CD4-positive, alpha-beta T cell treated with Interleukin-15 for 4 hours (primary cell): ENCODE data around the gene PLAC1.

Experiments
- DNase-seq: peaks from one replicate; pipeline ENCODE4 v3.0.0-alpha.2; 2020; ENCODE audit warnings: low spot score

The PLAC1 gene

DNA sequence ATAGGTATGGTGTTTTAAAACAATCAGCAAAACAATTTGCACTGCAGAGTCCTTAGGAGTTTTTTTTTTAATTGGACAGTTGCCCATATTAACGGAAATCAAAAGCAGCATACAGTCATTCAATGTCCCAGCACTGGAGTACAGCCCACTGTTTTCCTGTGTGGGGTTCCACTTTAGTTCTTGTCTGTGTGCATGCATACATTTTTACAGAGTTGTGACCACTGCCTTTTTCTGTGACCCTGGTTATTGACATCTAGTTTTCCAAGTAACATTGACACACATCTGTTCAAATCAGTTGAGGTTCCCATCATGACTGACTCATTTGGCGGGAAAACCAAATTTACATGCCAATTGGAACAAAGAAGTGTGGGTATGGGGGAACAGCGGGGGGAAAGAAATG is 115.0 kb downstream of the PLAC1 start:
- DNase-seq: no peak

DNA sequence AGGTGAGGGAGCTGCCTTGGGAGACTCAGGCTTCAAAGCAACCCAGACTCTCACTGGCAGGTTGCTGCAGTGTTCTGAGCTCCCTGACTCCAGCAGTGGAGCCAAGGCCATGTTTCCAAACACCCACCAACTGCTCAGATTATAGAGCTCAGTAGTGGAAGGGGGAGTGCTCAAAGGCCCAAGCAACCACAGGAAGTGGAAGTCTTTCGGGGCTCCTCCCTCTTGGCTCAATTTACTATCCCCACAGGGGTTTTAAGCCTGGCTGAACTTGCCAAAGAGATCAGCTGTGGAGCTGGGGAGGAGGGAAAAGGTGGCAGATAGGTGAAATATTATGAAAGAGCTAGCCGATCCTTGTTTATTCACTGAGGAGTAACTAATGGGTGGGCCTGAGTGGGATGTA is 115.8 kb downstream of the PLAC1 start:
- no peak for DNase-seq

DNA sequence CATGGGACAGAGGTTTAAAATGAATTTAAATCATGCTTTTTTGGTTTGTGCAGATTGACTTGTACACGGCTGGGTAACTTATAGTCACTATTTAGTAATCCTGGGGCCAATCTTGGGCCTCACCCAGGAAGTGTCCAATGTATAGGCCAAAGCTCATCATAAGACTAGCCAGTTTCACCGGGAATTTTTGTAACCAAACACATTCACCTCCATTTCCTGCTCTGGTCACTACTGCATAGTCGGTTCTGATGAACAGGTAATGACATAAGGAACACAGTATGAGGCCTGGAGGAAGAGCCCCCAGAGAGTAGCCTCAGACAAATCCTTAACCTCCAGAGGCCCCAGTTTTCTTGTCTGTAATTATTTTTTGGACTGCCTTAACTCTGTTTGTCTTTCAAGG is 116.4 kb downstream of the PLAC1 start:
- no peak for DNase-seq

DNA sequence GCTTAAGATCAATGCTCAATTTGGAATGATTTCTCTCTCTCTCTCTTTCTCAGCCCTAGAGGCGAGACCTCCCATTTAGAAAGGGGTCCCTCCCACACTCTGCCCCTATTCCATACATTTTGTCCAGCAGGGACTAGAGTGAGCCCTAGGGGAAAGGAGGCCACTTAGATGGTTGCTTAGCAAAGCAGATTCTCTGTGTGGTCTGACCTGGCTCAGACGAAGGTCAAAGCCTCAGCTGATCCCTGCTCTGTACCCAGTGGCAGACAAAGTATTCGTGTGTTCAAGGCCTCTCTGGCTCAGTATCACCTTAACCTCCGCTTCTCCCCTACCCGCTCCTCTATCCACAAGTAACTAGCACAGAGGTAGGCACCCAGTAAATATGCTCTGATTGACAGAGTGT is 120.0 kb downstream of the PLAC1 start:
- no peak for DNase-seq

DNA sequence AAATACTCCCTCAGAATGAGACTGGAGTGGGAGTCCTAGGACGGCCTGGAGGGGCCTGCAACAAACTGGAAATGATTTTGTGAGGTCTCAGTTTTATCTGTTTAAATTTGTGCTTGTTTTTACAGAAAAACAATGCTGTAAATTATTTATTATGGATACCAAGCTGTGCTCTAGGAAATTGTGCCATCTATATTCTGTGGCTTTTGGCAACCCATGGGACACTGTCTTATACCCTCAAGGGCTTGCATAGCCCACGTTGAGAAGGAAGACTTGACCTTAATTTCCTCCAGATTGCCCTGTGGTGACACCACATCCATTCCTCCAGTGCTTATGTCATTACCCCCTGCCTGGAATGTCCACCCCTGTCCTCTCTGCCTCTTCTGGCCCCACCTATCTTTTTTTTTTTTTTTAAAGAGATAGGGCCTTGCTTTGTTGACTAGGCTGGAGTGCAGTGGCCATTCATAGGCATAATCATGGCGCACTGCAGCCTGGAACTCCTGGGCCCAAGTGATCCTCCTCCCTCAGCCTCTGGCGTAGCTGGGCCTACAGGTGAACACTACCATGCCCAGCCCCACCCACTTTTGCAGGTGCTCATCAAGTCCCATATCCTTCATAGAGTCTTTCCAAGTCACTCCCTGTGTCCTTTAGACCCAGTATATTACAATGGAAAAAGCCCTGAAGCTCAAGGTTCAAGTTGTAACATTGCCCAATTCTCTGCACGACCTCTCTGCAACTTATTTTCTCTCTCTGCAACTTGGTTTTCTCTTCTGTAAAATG is 120.9 kb downstream of the PLAC1 start:
- DNase-seq: no peak

DNA sequence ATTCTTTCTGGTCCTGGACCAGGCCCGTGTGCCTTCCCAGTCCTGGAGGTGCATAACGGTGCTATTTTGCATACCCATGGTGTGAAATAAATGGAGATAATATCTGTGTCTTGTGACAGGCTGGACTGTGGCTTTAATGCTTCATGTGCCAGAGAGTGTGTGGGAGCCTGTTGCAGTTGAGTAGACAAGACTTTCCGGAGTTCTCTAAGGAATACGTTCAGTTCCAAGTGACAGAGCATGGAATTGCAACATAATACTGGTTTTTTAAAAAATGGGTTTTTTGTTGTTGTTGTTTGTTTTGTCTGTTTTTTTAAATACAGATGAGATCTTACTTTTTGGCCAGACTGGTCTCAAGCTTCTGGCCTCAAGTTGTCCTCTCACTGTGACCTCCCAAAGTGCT is 124.3 kb downstream of the PLAC1 start:
- DNase-seq: no peak

DNA sequence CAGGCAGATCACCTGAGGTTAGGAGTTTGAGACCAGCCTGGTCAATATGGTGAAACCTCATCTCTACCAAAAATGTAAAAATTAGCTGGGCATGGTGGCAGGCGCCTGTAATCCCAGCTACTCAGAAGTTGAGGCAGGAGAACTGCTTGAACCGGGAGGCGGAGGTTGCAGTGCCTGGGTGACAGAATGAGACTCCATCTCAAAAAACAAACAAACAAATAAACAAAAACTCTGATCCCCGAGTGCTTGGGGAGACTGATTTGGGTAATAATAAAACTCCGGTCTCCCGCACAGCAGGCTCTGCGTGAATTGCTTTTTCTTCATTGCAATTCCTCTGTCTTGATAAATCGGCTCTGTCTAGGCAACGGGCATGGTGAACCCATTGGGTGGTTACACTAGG is 124.9 kb downstream of the PLAC1 start:
- no peak for DNase-seq

DNA sequence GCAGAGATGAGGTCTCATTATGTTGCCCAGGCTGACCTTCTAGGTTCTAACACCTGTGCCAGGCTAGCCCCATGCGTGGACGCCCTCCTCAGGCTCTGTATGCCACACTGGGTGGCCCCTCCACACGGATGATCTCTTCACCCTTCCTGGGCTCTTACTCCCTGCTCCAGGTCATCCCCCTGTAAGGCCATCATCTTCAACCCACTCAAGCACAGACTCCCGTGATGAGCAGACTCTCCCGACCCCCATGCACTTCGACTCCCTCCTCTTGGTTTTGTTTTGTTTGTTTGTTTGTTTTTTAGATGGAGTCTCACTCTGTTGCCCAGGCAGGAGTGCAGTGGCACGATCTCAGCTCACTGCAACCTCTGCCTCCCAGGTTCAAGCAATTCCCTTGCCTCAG is 127.4 kb downstream of the PLAC1 start:
- DNase-seq: no peak

DNA sequence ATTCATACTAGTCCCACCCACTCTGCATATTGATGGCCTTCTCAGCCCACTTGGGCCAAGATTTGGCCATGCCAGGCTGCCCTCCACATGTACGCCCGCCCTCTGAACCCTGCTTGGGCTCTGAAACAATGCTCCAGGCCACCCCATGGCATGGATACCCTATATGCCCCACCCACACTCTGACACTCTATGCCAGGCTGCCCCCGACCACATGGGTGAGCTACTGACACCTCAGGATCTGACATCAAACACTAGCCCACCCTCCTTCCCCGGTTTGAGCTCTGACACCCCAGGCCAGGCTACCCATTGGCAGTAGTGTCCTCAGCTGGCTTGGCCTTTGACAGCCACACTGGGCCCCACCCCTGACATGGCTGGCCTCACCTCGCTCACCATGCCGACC is 128.8 kb downstream of the PLAC1 start:
- DNase-seq: no peak

DNA sequence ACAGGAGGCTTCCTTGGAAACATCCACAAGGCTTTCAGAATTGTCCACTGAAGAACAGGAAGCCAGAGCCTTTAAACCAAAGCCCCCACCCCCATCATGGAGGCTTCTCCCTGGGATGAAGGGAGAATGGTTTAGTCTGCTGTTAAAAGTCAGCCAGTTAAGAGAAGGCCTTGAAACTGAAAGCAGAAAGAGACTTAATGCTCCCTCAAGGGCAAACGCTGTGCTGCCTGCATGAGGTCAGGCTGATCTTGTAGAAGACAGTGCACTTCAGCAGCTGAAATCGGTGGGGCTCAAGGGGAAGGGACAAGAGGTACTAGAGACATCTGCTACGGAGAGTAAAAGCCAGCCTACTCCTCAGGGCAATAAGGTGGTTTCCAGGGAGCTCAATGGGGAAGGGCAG is 129.3 kb downstream of the PLAC1 start:
- no peak for DNase-seq

DNA sequence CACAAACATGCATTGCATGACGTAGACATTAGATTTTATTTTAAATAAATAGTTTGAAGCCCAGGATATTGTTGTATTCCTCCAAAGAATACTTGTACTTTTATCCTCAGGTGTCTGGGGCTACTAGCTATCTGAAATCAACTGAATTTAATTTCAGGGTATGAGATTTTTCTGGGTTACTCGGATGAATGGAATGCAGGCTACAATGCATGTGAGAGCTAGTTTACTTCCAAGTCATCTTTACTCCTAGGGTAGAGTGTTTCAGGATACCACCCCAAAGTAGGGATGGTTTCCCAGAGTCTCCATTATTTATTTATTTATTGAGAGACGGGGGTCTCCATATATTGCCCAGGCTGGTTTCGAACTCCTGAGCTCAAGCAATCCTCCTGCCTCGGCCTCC is 131.9 kb downstream of the PLAC1 start:
- DNase-seq: no peak

DNA sequence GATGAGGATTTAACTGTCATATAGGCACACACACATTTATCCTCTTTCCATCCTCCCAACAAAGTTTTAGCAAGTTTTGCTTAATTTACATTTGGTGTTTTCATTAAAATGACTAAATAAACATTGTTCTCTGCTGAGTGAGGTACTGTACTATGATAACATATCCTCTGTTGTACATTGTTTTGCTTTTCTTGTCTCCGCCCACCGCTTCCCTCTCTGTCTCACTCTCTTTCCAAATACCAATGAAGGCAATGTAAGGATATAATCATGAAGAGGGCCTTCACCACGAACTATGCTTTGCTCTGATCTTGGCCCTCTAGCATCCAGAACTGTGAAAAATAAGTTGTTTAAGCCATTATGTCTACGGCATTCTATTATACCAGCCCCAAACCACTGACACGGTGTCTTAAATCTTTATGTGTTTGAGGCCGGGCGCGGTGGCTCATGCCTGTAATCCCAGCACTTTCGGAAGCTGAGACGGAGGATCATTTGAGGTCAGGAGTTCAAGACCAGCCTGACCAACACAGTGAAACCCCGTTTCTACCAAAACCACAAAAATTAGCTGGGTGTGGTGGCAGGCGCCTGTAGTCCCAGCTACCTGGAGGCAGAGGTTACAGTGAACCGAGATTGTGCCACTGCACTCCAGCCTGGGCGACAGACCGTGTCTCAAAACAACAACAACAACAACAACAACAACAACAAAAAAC is 133.0 kb downstream of the PLAC1 start:
- no peak for DNase-seq

DNA sequence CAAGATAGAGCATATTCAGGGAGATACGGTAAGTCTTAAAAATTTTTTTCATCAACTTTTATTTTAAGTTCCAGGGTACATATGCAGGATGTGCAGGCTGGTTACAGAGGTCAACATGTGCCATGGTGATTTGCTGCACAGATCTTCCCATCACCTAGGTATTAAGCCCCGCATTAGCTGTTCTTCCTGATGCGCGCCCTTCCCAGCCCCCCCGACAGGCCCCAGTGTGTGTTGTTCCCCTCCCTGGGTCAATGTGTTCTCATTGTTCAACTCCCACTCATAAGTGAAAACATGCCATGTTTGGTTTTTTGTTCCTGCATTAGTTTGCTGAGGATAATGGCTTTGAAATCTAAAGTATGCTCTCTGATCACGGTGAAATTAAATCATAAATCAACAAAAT is 134.1 kb downstream of the PLAC1 start:
- no peak for DNase-seq

DNA sequence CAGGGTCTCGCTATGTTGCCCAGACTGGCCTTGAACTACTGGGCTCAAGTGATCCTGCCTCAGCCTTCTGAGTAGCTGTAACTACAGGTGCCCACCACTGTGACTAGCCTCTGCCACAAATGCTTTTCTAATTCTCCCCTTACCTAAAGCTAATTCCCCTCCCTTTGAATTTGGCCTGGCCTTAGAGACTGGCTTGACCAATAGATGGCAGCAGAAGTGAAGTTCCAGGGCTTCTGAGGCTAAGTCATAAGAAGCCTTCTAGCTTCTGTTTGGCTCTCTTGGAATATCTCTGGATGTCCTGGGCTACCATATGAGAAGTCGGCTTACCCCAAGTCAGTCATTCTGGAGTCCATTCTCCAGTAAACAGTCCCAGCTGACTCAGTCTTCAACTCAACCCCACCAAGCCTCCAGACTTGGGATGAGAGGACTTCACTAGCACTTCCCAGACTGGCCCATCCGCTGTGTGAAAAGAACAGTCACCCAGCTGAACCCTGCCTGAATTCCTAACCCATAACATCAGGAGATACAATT is 137.3 kb downstream of the PLAC1 start:
- no peak for DNase-seq
